ENCODE measurements around the gene TNIK. TPM values are rescaled to one million over a fixed set of nuclear protein-coding genes. Genes with fewer than 3 reads are reported as not detected.

TNIK gene
- total RNA-seq, 2 donors from 2014 or later = 9.0 to 11.6 TPM

DNA sequence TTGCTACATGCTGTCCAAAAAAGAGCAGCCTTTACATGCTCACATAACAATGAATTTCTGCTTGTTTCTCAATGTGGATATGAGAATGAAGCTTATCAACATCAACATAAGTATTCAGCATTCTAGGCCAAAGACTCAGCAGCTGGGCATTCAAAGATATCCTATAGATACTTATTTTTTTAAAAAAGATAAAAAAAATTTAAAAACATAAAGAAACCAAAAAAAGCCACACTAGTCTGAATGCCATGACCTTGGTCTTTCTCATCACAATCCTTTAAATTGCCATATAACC, 182.0 kb downstream of the TNIK start:
- Histone ChIP-seq H3K4me3 (no peak overlapping the region), H3K9me3 (no peaks in the 10 kb centered on the region), H3K36me3 (no peaks in the 10 kb centered on the region), H3K27me3 (no peaks in the 10 kb centered on the region), H3K27ac (no peak overlapping the region), H3K4me1 (peaks cover 0 to 10% of the 10 kb centered on the region in 2 donors)
- TF ChIP-seq, protein P1, sequence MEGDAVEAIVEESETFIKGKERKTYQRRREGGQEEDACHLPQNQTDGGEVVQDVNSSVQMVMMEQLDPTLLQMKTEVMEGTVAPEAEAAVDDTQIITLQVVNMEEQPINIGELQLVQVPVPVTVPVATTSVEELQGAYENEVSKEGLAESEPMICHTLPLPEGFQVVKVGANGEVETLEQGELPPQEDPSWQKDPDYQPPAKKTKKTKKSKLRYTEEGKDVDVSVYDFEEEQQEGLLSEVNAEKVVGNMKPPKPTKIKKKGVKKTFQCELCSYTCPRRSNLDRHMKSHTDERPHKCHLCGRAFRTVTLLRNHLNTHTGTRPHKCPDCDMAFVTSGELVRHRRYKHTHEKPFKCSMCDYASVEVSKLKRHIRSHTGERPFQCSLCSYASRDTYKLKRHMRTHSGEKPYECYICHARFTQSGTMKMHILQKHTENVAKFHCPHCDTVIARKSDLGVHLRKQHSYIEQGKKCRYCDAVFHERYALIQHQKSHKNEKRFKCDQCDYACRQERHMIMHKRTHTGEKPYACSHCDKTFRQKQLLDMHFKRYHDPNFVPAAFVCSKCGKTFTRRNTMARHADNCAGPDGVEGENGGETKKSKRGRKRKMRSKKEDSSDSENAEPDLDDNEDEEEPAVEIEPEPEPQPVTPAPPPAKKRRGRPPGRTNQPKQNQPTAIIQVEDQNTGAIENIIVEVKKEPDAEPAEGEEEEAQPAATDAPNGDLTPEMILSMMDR (IDR thresholded peaks at IDR 0.05) = no peak
- DNase-seq (ENCODE audit: low spot score) = no peak

DNA sequence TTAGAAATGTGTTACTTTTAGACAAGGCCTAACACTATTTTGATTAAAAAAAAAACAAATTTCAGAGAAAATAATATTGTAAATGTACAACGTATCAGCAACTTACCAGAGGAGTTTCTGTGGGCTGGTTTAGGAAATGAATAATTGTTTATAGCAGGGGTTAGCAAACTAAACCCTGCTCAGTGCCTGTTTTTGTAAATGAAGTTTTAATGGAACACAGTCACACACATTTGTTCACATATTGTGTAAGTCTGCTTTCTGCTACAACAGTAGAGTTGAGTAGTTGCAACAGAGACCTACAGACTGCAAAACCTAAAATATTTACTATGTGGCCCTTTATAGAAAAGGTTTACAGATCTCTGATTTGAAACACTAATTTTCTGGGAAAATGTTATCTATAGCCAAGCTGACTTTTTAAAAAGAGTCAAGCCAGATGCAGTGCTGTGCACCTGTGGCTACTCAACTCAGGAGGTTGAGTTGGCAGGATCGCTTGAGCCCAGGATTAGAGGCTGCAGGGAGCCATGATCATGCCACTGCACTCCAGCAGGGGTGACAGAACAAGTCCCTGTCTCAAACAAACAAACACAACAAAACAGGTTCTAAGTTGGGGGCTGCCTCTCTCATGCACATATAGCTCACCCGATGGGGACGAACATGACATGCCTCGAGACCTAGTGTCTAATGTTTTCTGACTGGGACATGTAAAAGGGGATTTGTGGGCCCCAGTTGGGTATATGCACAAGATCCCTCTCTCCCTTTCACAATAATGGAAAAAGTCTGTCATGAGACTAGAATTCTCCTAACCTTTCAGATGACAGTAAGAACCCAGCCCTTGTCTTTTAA, 182.5 kb downstream of the TNIK start:
- Histone ChIP-seq H3K27ac (no peak overlapping the region), H3K4me1 (peaks cover 0 to 6% of the 10 kb centered on the region in 2 donors), H3K4me3 (no peak overlapping the region), H3K9me3 (no peaks in the 10 kb centered on the region), H3K27me3 (no peaks in the 10 kb centered on the region), H3K36me3 (no peaks in the 10 kb centered on the region)
- TF ChIP-seq, protein P1 (IDR thresholded peaks at IDR 0.05) = no peak
- no peak for DNase-seq (ENCODE audit: low spot score)

DNA sequence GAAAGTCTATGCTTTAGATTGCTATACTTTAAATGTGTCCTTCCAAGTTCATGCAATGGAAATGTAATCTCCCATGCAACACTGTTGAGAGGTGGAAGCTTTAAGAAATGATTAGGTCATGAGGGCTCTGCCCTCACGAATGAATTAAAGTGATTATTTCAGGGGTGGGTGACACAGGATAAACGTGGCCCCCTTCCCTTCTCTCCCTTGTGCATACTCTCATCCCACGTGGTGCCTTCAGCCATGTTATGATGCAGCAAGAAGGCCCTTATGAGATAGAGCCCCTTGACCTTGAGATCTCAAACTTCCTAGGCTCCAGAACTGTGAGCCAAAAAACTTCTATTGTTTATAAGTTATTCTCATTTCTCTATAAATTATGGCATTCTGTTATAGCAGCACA, 183.3 kb downstream of the TNIK start:
- Histone ChIP-seq H3K36me3 (no peaks in the 10 kb centered on the region), H3K27me3 (no peaks in the 10 kb centered on the region), H3K9me3 (no peaks in the 10 kb centered on the region), H3K4me3 (no peak overlapping the region), H3K4me1 (peaks cover 0 to 5% of the 10 kb centered on the region in 2 donors), H3K27ac (no peak overlapping the region)
- TF ChIP-seq, protein P1 (IDR thresholded peaks at IDR 0.05) = no peak
- no peak for DNase-seq (ENCODE audit: low spot score)

DNA sequence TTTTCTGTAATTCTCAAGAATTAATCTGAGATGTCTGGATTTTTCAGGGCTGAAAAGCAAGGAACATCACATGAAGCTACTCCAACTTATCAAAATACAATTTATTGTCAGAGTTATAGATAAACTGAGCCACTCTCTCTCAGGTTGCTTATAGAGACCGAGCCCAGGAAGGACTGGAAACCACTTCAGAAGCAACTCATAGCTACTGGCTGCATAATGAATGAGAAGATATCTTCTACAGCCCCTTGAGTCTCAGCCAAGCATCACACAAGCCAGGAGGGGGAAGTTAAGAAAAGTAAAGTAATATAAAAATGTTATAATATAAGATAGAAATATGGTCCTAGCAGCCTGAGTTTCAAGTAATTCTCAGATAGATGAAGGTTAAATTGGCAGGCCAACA, 186.0 kb downstream of the TNIK start:
- DNase-seq (ENCODE audit: low spot score) = no peak
- TF ChIP-seq, protein P1 (IDR thresholded peaks at IDR 0.05) = no peak
- no peak overlapping the region for H3K4me3 ChIP-seq

DNA sequence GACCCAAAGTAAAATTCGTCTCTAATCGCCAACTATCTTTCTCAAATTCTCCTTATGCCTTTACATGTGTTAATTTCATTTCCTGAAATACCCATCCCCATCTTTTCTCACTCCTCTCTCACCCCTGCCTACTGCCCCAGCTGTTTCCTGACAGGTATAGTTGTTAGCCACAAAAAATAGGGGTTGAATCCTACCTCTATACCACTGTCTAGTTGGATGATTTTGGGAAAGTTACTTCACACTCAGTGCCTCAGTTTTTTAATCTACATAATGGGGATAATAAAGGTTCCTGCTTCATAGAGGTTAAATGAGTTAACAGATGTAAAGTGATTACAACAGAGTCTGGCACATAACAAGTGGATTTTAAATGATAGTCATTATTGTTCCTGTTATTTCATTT, 189.7 kb downstream of the TNIK start:
- H3K4me3 ChIP-seq = no peak overlapping the region
- H3K4me1 ChIP-seq = peaks cover 0 to 25% of the 10 kb centered on the region in 2 donors
- H3K27ac ChIP-seq = no peak overlapping the region
- no peaks in the 10 kb centered on the region for H3K9me3 ChIP-seq
- H3K36me3 ChIP-seq = no peaks in the 10 kb centered on the region
- no peaks in the 10 kb centered on the region for H3K27me3 ChIP-seq
- no peak for DNase-seq (ENCODE audit: low spot score)
- TF ChIP-seq, protein P1 (IDR thresholded peaks at IDR 0.05) = no peak

More for the DNA sequence above, 186.0 kb downstream of the TNIK start:
- Histone ChIP-seq H3K27me3 (no peaks in the 10 kb centered on the region), H3K4me1 (peaks cover 0 to 5% of the 10 kb centered on the region in 2 donors), H3K36me3 (no peaks in the 10 kb centered on the region), H3K9me3 (no peaks in the 10 kb centered on the region), H3K27ac (no peak overlapping the region)

DNA sequence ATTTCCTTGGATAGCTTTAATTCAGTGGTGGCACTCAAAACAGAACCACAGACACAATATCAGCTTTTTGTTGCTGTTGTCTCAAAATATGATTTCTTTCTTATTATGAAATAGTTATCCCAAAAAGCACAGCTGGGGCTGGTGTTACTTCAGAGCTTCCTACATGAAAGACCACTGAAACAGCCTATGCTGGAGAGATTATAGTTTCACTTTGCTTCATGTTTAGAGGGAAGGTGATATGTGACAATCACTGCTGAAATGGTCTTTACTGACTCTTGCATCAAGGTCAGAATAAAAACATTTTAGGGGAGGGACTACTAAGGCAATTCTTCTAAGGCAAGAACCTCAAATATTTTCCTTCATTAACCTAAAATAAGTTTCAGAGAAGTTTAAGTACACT, 190.7 kb downstream of the TNIK start:
- DNase-seq (ENCODE audit: low spot score) = no peak
- H3K9me3 ChIP-seq = no peaks in the 10 kb centered on the region
- TF ChIP-seq, protein P1 (IDR thresholded peaks at IDR 0.05) = no peak
- H3K36me3 ChIP-seq = no peaks in the 10 kb centered on the region
- peaks cover 0 to 25% of the 10 kb centered on the region in 2 donors for H3K4me1 ChIP-seq
- no peak overlapping the region for H3K4me3 ChIP-seq
- no peaks in the 10 kb centered on the region for H3K27me3 ChIP-seq
- H3K27ac ChIP-seq = peak overlapping the region in 1 of 2 donors; percentile 9

All from right atrium auricular region (tissue), 2 donors.